ENCODE measurements around the gene KIF5C. TPM values are rescaled to one million over a fixed set of nuclear protein-coding genes. Genes with fewer than 3 reads are reported as not detected.

Gene KIF5C
- total and polyA plus RNA-seq, 2 experiments from 2014 or later = 45.0 to 49.1 TPM

DNA sequence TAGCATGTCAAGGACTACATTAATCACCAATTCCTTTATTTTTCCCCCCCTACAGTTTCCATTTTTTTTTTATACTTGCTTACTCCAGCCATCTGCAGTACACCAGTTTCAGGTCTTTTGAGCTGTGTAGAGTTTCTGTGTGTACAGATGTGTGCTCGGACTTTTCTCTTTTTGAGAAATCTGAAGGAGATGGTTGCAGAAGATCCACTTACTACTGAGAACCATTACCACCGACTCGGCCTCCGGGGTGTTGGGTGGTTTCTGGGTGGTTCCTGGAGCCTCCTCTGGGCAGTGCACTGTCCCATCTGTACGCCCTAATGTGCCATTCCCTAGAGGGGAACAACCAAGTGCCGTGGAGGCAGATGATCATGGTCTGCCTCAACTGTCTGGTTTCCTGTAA lies 148.1 kb downstream of the KIF5C start:
- Histone ChIP-seq H3K4me1 (ENCODE audit: insufficient read depth) (peaks cover 16% of the 10 kb centered on the region), H3K79me2 (replicated peaks; ENCODE audit: insufficient read depth) (no peaks in the 10 kb centered on the region), H3K36me3 (ENCODE audit: insufficient read depth) (no peaks in the 10 kb centered on the region), H2AFZ (no peak overlapping the region), H3K9me2 (ENCODE audit: insufficient read depth) (no peaks in the 10 kb centered on the region), H4K20me1 (replicated peaks; ENCODE audit: insufficient read depth) (no peaks in the 10 kb centered on the region), H3K4me3 (no peak overlapping the region), H3K4me2 (no peak overlapping the region), H3K27me3 (ENCODE audit: insufficient read depth) (no peaks in the 10 kb centered on the region), H3K27ac (ENCODE audit: low read depth) (no peak overlapping the region), H3F3A (replicated peaks; ENCODE audit: low read depth) (no peaks in the 10 kb centered on the region)
- DNase-seq (ENCODE audit: low spot score) = no peak
- peaks cover 15% of the 10 kb centered on the region for H3K4me1 Mint-ChIP-seq
- no peak overlapping the region for H3K27ac Mint-ChIP-seq
- ATAC-seq = no peak
- no peaks in the 10 kb centered on the region for H3K9me3 Mint-ChIP-seq
- H3K36me3 Mint-ChIP-seq (ENCODE audit: low read depth) = no peaks in the 10 kb centered on the region
- no peak overlapping the region for H3K4me3 Mint-ChIP-seq
- peaks cover 7% of the 10 kb centered on the region for H3K27me3 Mint-ChIP-seq (ENCODE audit: insufficient read depth, low read depth, poor library complexity)
- TF ChIP-seq, protein P1, sequence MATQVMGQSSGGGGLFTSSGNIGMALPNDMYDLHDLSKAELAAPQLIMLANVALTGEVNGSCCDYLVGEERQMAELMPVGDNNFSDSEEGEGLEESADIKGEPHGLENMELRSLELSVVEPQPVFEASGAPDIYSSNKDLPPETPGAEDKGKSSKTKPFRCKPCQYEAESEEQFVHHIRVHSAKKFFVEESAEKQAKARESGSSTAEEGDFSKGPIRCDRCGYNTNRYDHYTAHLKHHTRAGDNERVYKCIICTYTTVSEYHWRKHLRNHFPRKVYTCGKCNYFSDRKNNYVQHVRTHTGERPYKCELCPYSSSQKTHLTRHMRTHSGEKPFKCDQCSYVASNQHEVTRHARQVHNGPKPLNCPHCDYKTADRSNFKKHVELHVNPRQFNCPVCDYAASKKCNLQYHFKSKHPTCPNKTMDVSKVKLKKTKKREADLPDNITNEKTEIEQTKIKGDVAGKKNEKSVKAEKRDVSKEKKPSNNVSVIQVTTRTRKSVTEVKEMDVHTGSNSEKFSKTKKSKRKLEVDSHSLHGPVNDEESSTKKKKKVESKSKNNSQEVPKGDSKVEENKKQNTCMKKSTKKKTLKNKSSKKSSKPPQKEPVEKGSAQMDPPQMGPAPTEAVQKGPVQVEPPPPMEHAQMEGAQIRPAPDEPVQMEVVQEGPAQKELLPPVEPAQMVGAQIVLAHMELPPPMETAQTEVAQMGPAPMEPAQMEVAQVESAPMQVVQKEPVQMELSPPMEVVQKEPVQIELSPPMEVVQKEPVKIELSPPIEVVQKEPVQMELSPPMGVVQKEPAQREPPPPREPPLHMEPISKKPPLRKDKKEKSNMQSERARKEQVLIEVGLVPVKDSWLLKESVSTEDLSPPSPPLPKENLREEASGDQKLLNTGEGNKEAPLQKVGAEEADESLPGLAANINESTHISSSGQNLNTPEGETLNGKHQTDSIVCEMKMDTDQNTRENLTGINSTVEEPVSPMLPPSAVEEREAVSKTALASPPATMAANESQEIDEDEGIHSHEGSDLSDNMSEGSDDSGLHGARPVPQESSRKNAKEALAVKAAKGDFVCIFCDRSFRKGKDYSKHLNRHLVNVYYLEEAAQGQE (IDR thresholded peaks at IDR 0.05; ENCODE audit: unreplicated experiment) = no peak
- TF ChIP-seq JUNB (IDR thresholded peaks at IDR 0.05; ENCODE audit: unreplicated experiment) = no peak
- no peak for TF ChIP-seq EZH2phosphoT487 (IDR thresholded peaks at IDR 0.05; ENCODE audit: unreplicated experiment)
- no peak for TF ChIP-seq NANOG (IDR thresholded peaks at IDR 0.05; ENCODE audit: borderline replicate concordance)
- no peak for TF ChIP-seq ZNF331 (CRISPR knock-in tag; IDR thresholded peaks at IDR 0.05; ENCODE audit: low read depth)
- TF ChIP-seq CREB1 (CRISPR knock-in tag; IDR thresholded peaks at IDR 0.05; ENCODE audit: low read depth) = no peak
- no peak for TF ChIP-seq STAT1 (IDR thresholded peaks at IDR 0.05; ENCODE audit: unreplicated experiment)
- TF ChIP-seq ZNF462 (CRISPR knock-in tag; IDR thresholded peaks at IDR 0.05) = no peak
- TF ChIP-seq ETS1 (IDR thresholded peaks at IDR 0.05) = no peak
- no peak for TF ChIP-seq ZNF114 (CRISPR knock-in tag; IDR thresholded peaks at IDR 0.05)

All from GM23338 (cell line).